ENCODE measurements around the gene RTF1. TPM values are rescaled to one million over a fixed set of nuclear protein-coding genes. Genes with fewer than 3 reads are reported as not detected.

The RTF1 gene
- polyA plus RNA-seq, 3 donors, result 11.2 to 19.1 (median 15.0) TPM

- H3K9me3 ChIP-seq (replicated peaks in 1 of 2; ENCODE audit: control insufficient read depth in 1 of 2, insufficient read depth in 1 of 2, low read length in 2 of 2), result no peaks in the 10 kb centered on the region
- H3K27ac ChIP-seq (ENCODE audit: low read depth in 1 of 2, low read length in 2 of 2), result peak overlapping the region; percentile 68 to 90
- H3K9ac ChIP-seq (ENCODE audit: insufficient read depth, low read length, poor library complexity, severe bottlenecking), result peak overlapping the region; percentile 86
- H3K4me3 ChIP-seq (replicated peaks in 1 of 3; ENCODE audit: low read depth in 2 of 3, low read length in 3 of 3), result peak overlapping the region; percentile 76 to 97 (median 86)
- H3K4me2 ChIP-seq (replicated peaks; ENCODE audit: extremely low read depth, low read length, poor library complexity, severe bottlenecking), result peak overlapping the region; percentile 83
- intact Hi-C loops (cut with micrococcal nuclease), result no loop called here
- H3K27me3 ChIP-seq (ENCODE audit: control insufficient read depth in 2 of 2, insufficient read depth in 2 of 2, low read length in 2 of 2), result no peaks in the 10 kb centered on the region
- no peak for TF ChIP-seq CTCF (IDR thresholded peaks at IDR 0.05)
- Mint-ChIP-seq H3K36me3 (peaks cover 0 to 9% of the 10 kb centered on the region in 2 donors), H3K27me3 (ENCODE audit: low read depth in 3 of 3) (peaks cover 0 to 2% (median 0%) of the 10 kb centered on the region in 3 donors), H3K9me3 (peaks cover 0 to 3% (median 0%) of the 10 kb centered on the region in 7 donors), H3K27ac (peak overlapping the region; percentile 90 to 96 (median 93)), H3K4me3 (peak overlapping the region; percentile 94 to 95), H3K4me1 (peaks cover 31% of the 10 kb centered on the region)
- peaks cover 20 to 41% of the 10 kb centered on the region in 2 donors for H3K4me1 ChIP-seq (ENCODE audit: control insufficient read depth in 1 of 2, insufficient read depth in 2 of 2, low read length in 2 of 2)
- peaks cover 0 to under 1% of the 10 kb centered on the region in 2 donors for H3K36me3 ChIP-seq (replicated peaks in 1 of 2; ENCODE audit: control insufficient read depth in 1 of 2, insufficient read depth in 2 of 2, low read length in 2 of 2)
- WGBS (ENCODE audit: insufficient coverage), result 0% methylated on average over 3 of the region's 9 CpGs
- H4K20me1 ChIP-seq (ENCODE audit: insufficient read depth, low read length), result no peaks in the 10 kb centered on the region
- H2AFZ ChIP-seq (ENCODE audit: insufficient read depth, low read depth, low read length, poor library complexity, severe bottlenecking), result peak overlapping the region; percentile 95
- DNase-seq, result no peak
- H3K79me2 ChIP-seq (ENCODE audit: insufficient read depth, low read length), result peaks cover 23% of the 10 kb centered on the region
Observed at GRCh38 chr15:41401904-41402267, 15.0 kb upstream of the RTF1 start.

GRCh38 chr15:41407341-41407740 is 9.6 kb upstream of the RTF1 start:
- no peak overlapping the region for H2AFZ ChIP-seq (ENCODE audit: insufficient read depth, low read depth, low read length, poor library complexity, severe bottlenecking)
- Mint-ChIP-seq H3K27ac (peak overlapping the region; percentile 68 to 91 (median 85)), H3K27me3 (ENCODE audit: low read depth in 3 of 3) (peaks cover 0 to 2% (median 0%) of the 10 kb centered on the region in 3 donors), H3K4me3 (no peak overlapping the region), H3K4me1 (peaks cover 58% of the 10 kb centered on the region), H3K9me3 (peaks cover 0 to 3% (median 0%) of the 10 kb centered on the region in 7 donors), H3K36me3 (no peaks in the 10 kb centered on the region)
- H4K20me1 ChIP-seq (ENCODE audit: insufficient read depth, low read length), result no peaks in the 10 kb centered on the region
- H3K79me2 ChIP-seq (ENCODE audit: insufficient read depth, low read length), result peaks cover 5% of the 10 kb centered on the region
- TF ChIP-seq CTCF (IDR thresholded peaks at IDR 0.05), result no peak
- peak in 2 of 3 donors; percentile 41 to 48 for DNase-seq
- intact Hi-C loops (cut with micrococcal nuclease), result no loop called here
- H3K4me1 ChIP-seq (ENCODE audit: control insufficient read depth in 1 of 2, insufficient read depth in 2 of 2, low read length in 2 of 2), result peaks cover 53 to 69% of the 10 kb centered on the region in 2 donors
- H3K4me2 ChIP-seq (replicated peaks; ENCODE audit: extremely low read depth, low read length, poor library complexity, severe bottlenecking), result no peak overlapping the region
- no peaks in the 10 kb centered on the region for H3K36me3 ChIP-seq (replicated peaks in 1 of 2; ENCODE audit: control insufficient read depth in 1 of 2, insufficient read depth in 2 of 2, low read length in 2 of 2)
- H3K27me3 ChIP-seq (ENCODE audit: control insufficient read depth in 2 of 2, insufficient read depth in 2 of 2, low read length in 2 of 2), result no peaks in the 10 kb centered on the region
- 50% methylated on average over 1 of the region's 5 CpGs for WGBS (ENCODE audit: insufficient coverage)
- no peak overlapping the region for H3K4me3 ChIP-seq (replicated peaks in 1 of 3; ENCODE audit: low read depth in 2 of 3, low read length in 3 of 3)
- H3K9me3 ChIP-seq (replicated peaks in 1 of 2; ENCODE audit: control insufficient read depth in 1 of 2, insufficient read depth in 1 of 2, low read length in 2 of 2), result no peaks in the 10 kb centered on the region
- H3K27ac ChIP-seq (ENCODE audit: low read depth in 1 of 2, low read length in 2 of 2), result peak overlapping the region; percentile 34 to 78
- H3K9ac ChIP-seq (ENCODE audit: insufficient read depth, low read length, poor library complexity, severe bottlenecking), result no peak overlapping the region

Data from CD14-positive monocyte (primary cell).